Measurements from ENCODE around the gene NFIX.
A peak's percentile ranks its signal among the peaks of the same experiment; 100 is the strongest.

The NFIX gene

GRCh38 chr19:13010038-13010991 is 15.0 kb downstream of the NFIX start:
- DNase-seq, result no peak

GRCh38 chr19:13010992-13011652 is 15.8 kb downstream of the NFIX start:
- DNase-seq, result no peak

- DNase-seq, result no peak
Observed at GRCh38 chr19:13011653-13012389, 16.5 kb downstream of the NFIX start.

- no peak for DNase-seq
Observed at GRCh38 chr19:13012390-13012689, 17.1 kb downstream of the NFIX start.

GRCh38 chr19:13012690-13013608 is 17.7 kb downstream of the NFIX start:
- peak in 1 of 5 donors; percentile 32 for DNase-seq

GRCh38 chr19:13013649-13014048 is 18.4 kb downstream of the NFIX start:
- DNase-seq, result no peak

- DNase-seq, result no peak
Observed at GRCh38 chr19:13014101-13014920, 19.0 kb downstream of the NFIX start.

- DNase-seq, result no peak
Observed at GRCh38 chr19:13014921-13015280, 19.6 kb downstream of the NFIX start.

- no peak for DNase-seq
Observed at GRCh38 chr19:13015361-13016223, 20.3 kb downstream of the NFIX start.

- DNase-seq, result no peak
Observed at GRCh38 chr19:13016245-13016627, 21.0 kb downstream of the NFIX start.

GRCh38 chr19:13016628-13017305 is 21.5 kb downstream of the NFIX start:
- DNase-seq, result no peak

GRCh38 chr19:13017306-13018034 is 22.2 kb downstream of the NFIX start:
- DNase-seq, result no peak

- DNase-seq, result no peak
Observed at GRCh38 chr19:13018035-13018914, 23.0 kb downstream of the NFIX start.

- no peak for DNase-seq
Observed at GRCh38 chr19:13019332-13019731, 24.1 kb downstream of the NFIX start.

GRCh38 chr19:13020002-13020414 is 24.7 kb downstream of the NFIX start:
- DNase-seq, result no peak

- no peak for DNase-seq
Observed at GRCh38 chr19:13022111-13022858, 27.0 kb downstream of the NFIX start.

GRCh38 chr19:13022859-13023636 is 27.8 kb downstream of the NFIX start:
- no peak for DNase-seq
